Measurements from ENCODE around the gene NECTIN4.

NECTIN4 gene

DNA sequence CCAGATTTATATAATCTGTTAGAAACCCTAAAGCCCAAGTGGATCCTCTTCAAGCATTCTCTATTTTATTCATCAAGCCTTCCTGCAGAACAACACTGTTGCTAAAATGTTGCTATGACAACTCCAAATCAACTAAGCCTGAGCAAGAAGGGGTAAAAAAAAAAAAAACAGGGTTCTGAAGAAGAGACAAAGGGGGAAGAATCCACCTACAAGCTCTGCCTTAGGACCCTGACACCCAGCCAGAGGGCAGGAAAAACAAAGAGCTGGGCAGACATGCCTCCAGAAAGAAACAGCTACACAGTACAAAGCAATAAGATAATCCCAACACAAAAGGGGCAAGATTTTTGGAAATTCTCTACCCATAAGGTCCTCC lies 44.8 kb downstream of the NECTIN4 start:
- H3K4me3 ChIP-seq (ENCODE audit: control insufficient read depth, low read depth, low read length): peak overlapping the region; percentile 96
- TF ChIP-seq, protein P1, sequence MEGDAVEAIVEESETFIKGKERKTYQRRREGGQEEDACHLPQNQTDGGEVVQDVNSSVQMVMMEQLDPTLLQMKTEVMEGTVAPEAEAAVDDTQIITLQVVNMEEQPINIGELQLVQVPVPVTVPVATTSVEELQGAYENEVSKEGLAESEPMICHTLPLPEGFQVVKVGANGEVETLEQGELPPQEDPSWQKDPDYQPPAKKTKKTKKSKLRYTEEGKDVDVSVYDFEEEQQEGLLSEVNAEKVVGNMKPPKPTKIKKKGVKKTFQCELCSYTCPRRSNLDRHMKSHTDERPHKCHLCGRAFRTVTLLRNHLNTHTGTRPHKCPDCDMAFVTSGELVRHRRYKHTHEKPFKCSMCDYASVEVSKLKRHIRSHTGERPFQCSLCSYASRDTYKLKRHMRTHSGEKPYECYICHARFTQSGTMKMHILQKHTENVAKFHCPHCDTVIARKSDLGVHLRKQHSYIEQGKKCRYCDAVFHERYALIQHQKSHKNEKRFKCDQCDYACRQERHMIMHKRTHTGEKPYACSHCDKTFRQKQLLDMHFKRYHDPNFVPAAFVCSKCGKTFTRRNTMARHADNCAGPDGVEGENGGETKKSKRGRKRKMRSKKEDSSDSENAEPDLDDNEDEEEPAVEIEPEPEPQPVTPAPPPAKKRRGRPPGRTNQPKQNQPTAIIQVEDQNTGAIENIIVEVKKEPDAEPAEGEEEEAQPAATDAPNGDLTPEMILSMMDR (IDR thresholded peaks at IDR 0.05; ENCODE audit: control insufficient read depth, insufficient read depth, low read depth, low read length, missing control alignments): no peak
- no peak for DNase-seq (ENCODE audit: low read depth)

DNA sequence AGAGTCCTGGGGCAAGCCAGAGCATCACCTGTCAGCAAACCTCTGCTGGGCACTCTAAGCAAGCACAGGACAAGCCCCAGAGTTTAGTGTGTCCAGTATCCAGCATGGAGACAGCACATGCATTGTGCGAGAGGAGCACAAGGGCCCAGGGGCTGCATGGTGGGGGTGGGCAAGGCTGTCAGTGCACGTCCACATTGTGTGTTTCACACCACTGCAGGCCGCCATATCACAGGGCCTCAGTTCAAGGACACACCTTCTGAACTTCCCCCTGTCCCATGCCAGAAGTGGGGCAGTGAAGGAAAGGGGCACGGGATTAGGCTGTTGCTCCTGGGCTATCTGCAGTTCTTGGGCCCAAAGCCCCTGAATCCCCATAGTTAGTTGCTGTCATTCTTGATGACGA lies 49.8 kb downstream of the NECTIN4 start:
- H3K4me3 ChIP-seq (ENCODE audit: control insufficient read depth, low read depth, low read length): no peak overlapping the region
- DNase-seq (ENCODE audit: low read depth): no peak
- TF ChIP-seq, protein P1 (IDR thresholded peaks at IDR 0.05; ENCODE audit: control insufficient read depth, insufficient read depth, low read depth, low read length, missing control alignments): no peak

DNA sequence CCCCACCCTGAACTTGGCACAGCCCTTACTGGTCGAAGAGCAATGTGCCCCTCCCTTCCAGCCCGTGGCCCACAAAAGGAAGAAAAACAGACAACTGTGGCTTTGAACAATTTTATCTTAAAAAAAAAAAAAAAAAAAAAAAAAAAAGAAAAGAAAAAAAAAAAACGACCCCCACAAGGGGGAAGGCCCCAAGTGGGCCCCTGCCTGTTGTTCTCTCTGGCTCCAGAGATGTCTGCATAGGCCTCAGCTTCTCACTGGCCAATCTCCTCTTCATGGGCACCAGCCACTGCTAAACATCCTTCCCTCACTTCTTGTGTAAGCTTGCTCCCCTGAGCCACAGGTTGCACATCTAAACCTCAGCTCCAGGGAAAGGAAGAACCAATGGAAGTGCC lies 50.2 kb downstream of the NECTIN4 start:
- no peak overlapping the region for H3K4me3 ChIP-seq (ENCODE audit: control insufficient read depth, low read depth, low read length)
- TF ChIP-seq, protein P1 (IDR thresholded peaks at IDR 0.05; ENCODE audit: control insufficient read depth, insufficient read depth, low read depth, low read length, missing control alignments): no peak
- no peak for DNase-seq (ENCODE audit: low read depth)

DNA sequence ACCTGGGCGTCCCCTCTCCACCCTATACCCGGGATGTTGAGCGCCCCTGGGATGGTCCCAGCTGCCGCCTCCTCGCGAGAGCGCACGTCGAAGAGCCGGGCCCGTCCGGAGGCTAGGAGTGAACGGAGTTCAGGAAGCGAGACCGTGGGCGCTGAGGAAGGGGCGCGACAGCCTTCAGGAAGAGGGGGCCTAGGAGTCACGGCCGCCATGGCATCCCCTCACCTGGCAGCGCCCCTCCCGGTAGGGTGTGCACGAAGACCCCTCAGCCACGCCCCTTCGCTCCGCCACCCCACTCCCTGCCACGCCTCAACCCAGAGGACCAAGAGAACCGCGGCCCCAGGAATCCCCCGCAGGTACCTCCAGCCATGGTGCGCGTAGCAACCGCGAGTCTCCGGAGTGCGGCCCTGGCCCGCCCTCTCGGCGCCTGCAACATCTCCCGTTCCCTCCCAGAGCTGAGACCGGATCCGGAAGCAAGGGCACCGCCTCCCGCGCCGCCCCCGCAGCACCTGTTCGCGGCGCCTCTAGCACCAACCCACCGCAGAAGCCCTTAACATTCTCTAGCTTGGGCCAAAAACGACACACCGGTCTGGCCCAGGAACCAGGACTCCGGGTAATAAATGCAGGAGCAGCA lies 50.7 kb downstream of the NECTIN4 start, which contains the start of gene TSTD1:
TSS of gene TSTD1 (minus strand) at position 442 of the 631 bp plus-strand sequence. CDS start at position 367, 75 bp downstream.
- H3K4me3 ChIP-seq (ENCODE audit: control insufficient read depth, low read depth, low read length): no peak within 1 kb of the TSS
- TF ChIP-seq, protein P1 (IDR thresholded peaks at IDR 0.05; ENCODE audit: control insufficient read depth, insufficient read depth, low read depth, low read length, missing control alignments): no peak
- no peak for DNase-seq (ENCODE audit: low read depth)

DNA sequence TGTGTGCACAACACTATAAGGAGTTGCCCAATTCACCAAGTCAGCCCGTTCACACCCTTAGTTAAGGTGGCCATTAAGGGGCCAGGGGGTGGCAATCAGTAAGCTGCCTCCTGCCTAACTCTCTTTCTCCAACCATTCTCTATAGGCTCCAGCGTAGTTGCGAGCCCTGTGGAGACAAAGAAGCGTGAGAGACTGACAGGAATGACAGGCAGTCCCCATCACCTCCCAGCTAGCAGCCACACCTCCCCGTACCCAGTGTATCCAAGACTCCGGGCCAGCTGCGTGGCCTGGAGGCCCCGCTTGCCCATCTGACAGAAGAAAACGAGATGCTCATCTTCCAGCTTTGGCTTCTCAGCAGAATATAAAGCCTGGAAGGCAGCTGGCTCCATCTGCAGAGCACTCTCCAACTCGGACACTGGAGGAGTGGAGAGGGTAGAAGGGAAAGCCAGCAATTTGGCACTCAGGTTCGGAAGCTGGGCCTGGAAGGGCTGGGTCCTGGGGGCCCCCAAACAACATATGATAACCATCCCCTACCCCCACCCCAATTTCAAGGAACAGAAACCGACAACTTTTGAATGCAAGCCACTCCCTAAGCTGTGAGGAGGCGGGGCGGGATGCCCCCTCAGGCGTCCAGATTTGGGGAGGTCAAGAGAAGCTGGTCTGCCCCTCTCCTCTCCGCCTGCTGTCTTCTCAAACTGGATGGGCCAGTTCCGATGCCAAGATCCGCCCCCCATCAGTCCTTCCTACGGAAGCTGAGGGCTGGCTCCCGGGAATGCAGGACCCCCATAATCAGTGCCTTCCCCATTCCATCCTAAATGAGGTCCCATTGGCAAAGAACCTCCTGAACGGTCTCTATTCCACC lies 51.5 kb downstream of the NECTIN4 start:
- H3K4me3 ChIP-seq (ENCODE audit: control insufficient read depth, low read depth, low read length): no peak overlapping the region
- TF ChIP-seq, protein P1 (IDR thresholded peaks at IDR 0.05; ENCODE audit: control insufficient read depth, insufficient read depth, low read depth, low read length, missing control alignments): no peak
- DNase-seq (ENCODE audit: low read depth): no peak

DNA sequence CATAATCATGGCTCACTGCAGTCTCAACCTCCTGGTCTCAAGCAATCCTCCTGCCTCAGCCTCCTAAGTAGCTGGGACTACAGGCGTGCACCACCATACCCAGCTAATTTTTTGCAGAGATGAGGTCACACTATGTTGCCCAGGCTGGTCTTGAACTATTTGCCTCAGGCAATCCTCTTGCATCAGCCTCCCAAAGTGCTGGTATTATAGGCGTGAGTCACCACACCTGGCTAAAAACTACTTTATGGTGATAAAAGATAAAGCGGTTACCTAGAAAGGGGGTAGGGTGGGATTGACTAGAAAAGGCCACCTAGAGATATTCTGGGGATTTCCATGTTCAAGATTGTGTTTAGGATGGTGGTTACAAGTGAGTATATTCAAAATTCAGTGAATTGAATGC lies 55.6 kb downstream of the NECTIN4 start:
- H3K4me3 ChIP-seq (ENCODE audit: control insufficient read depth, low read depth, low read length): no peak overlapping the region
- TF ChIP-seq, protein P1 (IDR thresholded peaks at IDR 0.05; ENCODE audit: control insufficient read depth, insufficient read depth, low read depth, low read length, missing control alignments): no peak
- no peak for DNase-seq (ENCODE audit: low read depth)
